IPS DF 19.7 (cell line): ENCODE results near the gene CELF4.
A peak's percentile ranks its signal among the peaks of the same experiment; 100 is the strongest.

Experiments used
- DNase-seq: peaks from one replicate; pipeline ENCODE4 v3.0.0-alpha.2; 2013; ENCODE audit warnings: low read depth, low spot score

Gene CELF4

DNA sequence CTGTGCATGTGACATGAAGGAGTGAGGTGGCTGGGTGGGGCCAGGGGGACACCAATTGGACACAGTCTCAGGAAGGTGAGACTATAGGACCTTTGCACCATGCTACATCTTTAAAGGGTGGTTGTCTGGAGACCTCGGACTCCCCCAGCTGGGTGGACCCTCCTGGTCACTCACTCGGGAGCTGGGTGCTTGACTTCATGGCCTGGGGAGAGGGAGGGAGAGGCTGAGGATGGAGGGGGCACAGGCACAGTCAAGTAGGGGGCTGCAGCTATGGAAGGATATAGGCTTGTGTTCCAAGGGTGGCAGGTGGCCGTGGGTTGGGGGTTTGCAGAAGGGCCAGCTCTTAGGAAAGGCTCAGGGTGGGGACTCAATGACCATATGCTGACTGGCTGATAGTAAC lies 7.1 kb upstream of the CELF4 start:
- DNase-seq: no peak

DNA sequence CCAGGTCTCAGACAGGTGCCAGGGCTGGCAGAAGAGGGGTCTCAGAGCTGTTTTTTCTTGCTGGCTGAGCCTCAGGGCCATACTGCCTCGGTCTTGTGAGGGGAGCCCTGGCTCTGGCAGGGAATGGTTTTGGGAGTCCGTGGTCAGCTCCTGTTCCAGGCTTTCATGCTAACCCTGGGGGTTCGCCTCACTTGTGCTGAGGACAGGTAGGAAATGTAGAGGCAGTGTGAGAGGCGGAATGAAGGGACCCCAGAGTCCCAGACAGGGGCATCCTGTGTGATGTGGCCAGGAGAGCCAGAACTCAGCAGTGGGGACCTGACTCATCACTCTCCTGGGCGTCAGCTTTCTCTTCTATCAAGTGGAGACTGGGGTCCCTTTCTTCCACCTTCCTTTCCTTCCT lies 5.7 kb upstream of the CELF4 start:
- DNase-seq: no peak

DNA sequence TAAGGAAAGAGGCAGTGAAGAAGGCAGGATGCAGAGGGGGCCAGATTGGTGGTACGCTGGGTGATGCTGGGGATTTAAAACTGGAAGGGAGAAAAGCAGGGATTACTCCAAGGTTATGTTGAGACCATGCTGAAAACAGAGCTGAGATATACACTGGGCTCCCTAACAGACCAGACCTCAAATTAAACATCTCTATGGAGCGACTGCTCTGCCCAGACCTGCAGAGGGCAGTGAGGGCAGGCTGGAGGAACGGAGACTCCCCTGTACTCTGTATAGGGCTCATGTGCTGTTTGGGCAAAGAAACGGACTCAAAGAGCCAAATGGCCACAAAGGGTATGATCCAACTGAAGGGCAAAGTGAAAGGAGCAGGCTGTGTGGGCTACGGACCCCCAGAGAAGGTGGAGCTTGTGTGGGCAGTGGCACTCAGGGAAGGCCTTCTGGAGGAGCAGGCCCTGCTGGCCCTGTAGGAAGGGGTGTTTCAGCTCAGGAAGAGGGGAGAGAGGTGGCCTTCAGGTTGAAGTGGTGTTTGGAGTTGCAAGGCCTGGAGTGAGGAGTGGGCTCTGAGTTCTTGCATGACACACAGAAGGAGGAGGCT lies 4.8 kb upstream of the CELF4 start:
- no peak for DNase-seq

DNA sequence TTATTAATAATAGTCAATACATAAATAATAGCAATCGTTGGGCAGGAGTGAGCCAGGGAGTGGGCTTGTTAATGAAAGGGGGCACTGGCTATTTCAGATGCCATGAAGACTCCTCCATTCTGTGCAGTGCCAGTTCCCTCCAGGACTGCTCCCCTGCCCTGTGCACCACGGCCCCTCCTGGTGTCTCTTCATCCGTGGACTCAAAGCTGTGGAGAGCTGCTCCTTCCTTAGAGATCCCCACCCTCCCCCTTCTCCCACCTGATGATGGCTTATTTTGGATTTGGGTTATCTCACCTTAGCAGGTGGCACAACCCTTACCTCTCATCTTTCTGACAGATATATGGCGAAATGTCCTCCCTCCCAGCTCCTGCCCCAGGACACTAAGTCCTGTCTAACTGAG lies 3.1 kb upstream of the CELF4 start:
- DNase-seq: no peak

DNA sequence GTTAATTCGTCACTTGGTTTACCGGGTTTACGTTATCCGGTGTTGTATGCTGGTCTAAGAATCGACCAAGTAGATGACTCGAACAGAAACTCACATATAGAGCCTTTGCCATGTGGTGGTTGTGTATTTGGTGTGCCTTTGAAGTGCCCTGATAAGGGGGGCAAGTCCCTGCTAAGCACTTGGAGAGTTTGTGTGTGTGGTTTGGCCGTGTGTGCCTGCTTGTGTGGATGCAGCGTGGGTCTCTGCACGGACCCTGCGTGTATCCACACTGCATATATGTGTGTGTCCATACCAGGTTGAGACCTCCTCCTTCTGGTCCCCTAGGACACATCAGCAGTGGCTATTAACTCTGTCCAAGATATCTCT lies 2.4 kb upstream of the CELF4 start:
- DNase-seq: no peak

DNA sequence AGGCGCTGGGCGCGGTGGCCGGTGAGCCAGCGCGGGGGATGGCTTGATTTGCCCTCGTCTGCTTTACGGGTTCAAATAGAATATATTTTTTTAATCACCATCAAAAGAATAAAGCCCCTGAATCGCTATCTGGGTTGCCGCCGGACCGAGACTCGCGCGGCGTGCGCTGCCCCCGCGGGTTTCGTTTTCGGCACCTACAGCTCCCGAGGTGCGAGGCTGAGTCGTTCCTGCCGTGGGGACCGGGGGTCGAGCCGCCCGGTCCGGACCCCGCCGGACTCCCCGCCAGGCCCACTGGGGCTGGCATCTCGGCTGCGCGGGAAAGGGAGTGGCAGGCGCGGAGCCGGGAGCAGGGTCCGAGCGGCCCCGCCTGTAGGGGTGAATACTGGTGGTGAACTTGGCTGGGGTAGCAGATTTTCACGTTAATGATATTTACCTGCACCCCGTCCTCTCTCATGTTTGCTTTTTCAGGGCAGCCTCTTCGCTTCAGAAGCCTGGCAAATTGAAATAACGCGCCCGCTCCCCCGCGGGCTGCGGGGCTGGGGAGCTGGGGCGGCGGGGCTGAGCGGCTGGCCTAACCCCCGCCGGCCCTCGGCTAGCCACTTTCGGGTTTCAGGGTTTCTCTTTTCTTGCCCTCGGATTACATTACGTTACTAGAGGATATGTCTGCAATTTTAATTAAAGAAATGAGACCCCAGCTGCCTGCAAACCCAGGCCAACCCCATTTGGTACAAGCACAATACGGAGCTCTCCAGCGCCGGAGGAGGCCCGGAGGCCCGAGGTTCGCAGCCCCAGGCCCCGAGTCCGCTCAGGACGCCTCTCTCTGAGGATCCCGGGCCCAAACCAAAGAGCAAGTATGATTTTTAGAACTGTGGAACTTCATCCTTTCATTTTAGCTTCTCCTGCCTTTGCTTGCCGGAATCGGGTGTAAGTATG lies 1.7 kb upstream of the CELF4 start:
- no peak for DNase-seq

DNA sequence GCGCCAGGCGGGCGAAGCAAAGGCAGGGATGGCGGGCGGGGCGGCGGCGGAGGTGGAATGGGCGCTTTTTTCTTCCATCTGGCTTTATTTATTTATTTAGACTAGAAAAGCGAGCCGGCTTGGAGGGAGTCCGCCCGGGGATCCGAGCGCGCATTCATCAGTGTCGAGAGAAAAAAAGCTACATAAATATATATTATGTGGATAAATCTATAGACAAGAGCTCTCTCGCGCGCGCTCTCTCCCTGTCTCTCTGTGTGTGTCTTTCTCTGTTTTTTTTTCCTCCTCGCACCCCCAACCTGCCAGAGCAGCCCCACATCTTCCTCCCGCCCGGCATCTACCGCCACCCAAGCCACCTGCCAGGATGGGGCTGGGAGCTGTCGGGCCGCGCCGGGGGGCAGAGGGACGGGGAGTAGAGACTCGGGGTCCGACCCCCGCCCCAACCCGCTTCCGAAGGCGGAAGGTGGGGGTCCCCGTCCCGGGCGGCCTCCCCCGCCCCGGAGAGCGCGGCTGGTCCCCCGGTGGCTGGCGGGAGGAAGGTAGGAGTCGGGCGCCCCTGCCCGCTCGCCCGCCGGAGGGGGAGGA lies 972 bp upstream of the CELF4 start:
- no peak for DNase-seq

DNA sequence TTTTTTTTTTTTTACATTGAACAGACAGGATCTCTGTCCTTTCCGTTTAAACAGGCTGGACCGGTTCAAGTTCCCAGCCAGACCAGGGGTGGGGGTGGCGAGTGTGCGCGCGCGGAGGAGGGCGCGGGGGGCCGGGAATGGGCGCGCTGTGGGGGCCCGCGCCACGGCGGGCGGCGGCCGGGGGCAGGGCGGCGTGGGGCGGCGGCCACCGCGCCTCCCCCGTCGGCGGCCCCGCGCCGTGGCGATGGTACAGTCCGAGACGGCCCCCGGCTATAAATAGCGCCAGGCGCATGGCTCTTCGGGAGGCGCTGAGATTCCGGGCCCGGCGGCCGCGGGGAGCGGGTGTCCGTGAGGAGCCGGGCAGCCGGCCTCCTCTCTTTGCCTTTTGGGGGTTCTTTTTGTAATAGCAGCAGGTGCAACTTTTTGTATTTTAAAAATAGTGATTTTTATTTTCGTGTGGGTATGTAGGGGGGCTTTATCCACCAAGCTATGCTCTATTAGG lies 430 bp upstream of the CELF4 start:
- no peak for DNase-seq

DNA sequence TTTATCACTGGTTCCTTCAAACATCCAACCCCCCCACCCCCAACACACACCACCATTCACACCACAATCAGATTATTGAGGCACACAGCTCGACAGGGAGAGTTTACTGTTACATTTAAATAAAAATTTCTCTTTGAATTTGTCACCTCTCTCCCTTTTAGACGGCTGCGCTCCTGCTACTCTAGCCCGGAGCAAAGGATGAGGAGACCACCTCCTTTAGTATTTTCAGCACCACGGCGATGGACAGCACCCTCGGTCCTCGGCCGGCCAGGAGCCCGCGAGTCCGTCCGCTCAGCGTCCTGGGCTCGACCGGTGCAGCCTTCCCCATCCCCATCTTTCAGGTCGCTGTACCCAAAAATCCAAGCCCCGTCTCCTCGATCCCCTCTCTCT lies 892 bp downstream of the CELF4 start:
- DNase-seq: no peak

DNA sequence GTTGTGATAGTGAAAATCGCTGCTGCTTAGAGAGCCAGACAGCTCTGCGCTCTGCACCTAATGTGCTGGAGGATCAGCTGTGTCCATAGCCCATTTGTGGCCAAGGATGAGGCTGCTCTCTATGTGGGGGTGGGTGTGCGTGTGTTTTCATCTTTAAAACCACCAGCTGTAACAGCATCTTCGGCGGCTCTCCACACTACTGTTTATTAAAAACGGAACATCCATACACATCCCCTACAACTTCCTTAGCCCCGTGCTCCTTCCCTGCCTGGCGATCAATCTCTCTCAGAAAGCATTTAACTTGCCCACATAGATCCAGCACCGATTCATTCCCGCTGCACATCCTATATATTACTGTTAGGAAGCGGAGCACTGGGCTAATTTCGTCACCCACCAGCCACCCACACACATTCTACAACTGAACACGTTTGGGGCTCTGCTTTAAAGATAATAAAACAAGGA lies 1.6 kb downstream of the CELF4 start:
- no peak for DNase-seq

DNA sequence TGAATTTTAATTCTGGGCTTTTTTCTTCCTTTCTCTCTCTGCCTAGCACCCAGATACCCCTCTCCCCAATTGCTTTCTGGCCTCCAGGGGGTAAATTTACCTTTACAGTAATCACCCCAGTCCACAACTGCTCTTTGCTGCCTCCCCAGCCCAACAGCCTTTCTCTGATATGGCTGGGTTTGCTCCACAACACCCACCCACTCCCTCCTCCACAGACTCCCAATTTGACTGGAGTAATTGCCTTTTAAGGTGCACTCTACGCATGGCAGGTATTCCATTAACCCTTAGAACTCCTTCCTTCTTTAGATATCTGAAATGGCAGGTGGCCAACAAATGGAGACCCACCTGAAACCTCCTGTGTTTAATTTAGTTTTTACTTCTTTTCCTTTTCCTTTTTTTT lies 3.6 kb downstream of the CELF4 start:
- no peak for DNase-seq

DNA sequence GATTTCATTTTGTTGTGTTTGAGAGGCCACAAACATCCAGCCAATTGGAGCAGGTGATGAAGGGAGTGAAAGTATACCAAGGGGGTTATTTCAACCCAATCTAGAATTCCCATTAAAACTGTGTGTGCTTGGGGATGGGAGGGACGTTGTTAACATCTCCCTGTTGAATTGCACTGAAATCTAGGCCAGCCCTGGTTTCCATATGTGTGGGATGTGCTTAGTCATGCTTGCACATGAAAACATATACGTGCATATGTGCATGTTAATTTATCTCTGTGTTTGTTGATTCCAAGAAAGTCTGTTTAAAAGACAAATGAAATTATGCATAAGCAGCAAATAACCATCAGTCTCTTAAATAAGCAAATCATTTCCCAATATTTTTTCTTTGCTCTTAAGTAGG lies 5.6 kb downstream of the CELF4 start:
- no peak for DNase-seq

DNA sequence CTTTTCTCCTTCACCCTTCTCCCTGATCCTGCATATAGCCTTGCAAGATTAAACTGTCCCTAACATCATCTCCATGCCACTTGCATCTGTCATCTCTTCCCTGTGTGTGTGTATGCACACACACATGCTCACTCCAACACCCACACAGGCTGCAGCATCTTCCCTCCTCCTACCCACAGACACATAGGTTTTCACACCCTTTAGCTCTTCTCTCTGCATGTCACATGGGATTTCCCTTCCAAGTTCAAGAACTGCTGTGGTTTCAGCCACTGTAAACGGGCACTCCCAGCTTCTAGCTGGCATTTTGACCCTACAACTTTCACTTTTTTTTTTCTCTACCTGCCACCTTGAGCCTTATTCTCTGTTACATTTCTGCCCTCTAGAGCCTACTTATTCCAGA lies 6.4 kb downstream of the CELF4 start:
- no peak for DNase-seq

DNA sequence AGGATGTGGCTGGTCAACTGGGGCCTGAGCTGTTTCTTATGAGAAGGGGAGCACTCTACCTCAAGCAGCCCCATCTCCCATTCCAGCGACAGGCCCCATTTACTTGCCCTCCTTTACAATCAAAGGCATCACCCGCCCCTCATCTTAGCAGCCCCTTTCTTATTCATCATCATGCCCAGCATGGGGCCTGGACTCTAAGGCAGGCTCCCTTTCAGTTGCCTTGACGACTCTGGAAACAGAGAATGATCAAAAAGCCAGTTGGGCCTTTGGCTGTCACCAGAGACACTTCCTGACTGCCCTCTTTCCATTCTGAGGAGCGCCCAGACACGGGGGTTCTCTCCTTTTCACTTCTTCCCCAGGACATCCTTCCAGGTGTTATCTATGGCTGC lies 11.2 kb downstream of the CELF4 start:
- peak; percentile 90 for DNase-seq

DNA sequence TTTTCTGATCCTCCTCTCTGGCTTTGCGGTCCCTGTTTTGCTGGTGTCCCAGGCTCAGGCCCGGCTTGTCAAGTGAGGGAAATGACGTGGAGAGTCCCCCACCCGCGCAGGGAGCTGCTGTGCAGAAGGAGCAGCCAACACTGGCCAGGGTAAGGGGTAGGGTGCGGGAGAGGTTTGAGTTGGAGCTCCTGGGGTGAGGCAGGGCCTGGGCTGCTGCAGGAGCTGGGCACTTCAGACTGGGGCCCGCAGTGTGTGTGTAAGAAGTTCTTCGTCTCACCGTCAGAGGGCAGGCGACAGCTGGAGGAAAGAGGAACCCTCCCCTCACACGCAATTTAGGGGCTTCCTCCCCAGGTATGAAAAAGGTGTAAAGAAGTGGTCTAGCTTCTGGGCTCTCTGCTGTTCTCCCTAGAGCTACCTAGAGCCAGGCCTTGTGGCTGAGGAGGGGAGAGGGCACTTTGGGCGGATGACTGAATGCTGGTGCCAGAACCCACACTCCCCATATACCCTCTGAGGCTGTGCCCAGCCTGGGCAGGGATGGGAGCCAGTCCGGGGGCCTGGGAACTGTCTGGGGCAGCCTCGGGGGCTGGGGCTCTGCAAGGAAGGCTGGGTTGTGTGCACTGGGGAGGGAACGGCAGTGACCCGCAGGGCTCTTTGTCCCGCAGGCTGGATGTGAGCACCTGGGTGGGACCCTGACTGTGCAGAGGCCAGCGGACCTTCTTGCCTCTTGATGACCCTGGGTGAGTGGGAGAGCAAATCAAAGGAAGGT lies 11.8 kb downstream of the CELF4 start:
- no peak for DNase-seq

DNA sequence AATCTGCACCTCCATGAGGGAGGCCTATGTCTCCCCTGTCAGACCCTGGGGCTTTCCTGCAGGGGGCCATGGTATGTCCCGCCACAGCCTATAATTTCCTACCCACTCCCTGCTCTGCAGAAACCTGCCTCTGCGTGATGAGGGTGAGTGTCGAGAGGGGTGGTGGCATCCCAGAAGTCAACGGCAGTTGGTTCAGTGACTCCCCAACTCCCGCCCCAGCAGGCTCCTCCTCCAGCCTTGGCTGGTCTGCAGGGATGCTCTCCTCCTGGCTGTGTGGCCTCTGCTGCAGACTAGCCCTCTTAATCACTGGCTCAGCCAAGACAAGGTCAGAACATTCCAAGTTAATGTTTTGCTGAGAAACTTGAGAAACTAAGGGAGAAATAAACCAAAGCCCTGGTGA lies 13.3 kb downstream of the CELF4 start:
- DNase-seq: no peak

DNA sequence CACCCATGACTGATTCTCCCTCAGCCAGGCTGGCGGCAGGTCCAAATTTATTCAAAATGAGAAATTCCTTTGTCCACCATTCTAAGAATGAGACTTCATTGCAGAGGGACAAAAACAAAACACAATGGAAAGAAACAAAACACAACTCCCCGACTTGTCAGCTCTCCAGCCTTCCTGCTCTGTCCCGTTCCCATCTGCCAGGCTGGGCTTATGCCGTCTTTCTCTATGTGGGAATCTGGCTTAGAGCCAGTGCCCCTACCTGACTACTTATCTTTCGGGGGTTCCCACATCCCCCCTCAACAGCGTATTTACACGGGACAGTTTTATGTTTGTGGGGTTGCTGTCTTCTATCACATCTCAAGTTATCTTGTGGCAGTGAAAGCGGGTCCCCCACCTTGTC lies 13.8 kb downstream of the CELF4 start:
- no peak for DNase-seq

DNA sequence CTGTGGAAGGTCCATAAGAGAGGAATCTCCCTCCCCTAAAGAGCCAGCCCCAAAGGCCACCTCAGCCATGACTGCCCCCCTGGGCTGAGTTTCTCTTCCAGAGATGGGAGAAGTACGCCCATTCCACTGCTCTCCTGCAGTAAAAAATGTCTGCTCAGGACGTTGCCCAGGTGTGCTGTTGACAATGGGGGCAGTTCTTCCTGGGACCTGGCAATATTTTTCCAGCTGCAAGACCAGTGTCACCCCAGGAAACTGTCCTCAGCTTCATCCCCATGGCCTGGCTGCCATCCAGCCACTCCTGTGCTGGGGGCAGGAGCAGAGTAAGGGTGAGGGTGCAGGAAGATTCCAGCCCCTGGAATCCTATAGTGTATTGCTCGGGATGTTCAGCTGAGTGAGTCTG lies 14.3 kb downstream of the CELF4 start:
- DNase-seq: no peak

DNA sequence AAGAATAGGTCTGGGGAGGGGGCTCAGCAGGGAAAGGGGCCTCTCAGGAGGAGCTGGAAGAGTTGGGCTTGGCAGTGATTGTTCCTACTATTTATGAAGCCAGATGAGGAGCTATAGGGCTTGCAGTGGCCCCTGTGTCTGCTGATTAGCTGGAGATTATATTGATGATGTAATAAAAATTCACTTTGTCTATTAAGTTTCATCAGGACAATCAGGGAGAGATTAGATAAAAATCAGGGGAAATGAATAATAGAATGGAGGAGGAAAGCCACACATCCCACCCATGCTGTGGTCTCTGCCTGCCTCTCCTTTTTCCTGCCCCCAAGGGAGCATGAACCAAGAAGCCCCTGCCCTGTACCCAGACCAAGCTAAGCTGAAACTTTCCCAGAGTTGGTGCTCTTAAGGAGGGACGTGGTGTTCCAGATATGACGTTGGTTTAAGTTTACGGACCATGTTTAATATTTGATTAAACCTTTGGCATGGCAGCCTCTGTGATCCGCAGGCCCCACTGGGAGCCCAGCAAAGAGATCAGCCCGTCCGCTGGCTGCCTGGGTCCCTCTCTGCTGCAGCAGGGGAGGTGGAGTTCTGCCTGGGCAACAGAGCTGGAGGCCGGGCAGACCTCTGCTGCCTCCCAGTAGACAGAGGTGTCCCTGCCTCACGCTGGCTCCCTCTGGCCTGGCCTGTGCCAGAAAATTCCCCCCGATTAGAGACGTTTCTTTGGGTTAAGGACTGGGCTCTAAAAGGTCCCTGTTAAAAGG lies 15.3 kb downstream of the CELF4 start:
- DNase-seq: no peak

DNA sequence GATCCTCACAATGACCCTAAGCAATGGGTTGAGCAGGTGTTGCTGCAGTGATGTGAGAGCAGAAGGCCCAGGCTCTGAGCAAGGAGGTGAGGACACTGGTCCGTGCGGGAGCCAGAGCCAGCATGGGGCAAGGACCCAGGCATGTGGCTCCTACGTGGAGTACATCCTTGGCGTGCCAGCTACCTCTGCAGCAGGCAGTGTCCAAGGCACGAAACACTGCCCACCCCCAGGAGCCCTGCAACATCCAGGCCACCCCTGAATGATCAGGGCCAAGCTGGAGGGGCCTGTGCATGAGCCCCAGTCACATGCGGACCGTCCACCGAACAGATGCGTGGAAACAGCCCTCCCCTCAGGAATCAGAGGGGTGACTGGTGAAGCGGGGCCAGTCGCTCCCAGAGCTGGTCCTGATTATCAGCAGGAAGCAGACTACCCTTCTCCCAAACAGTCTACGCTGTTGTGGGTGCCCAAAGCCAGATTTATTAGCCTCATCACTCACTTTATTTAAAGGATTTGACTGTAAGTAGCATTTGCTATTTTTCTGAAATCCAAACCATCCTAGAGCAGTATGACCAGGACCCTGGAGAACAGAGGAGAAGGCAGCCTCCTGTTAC lies 16.8 kb downstream of the CELF4 start:
- no peak for DNase-seq
